Stimulated activated CD8-positive, alpha-beta memory T cell treated with anti-CD3 and anti-CD28 coated beads, Interleukin-15, amount 100 ng/mL, for 48 hours (primary cell): ENCODE data around the gene GGTLC3.
A peak's percentile ranks its signal among the peaks of the same experiment; 100 is the strongest.
"Not testable (repeated sequence)": the region's sequence is repeated elsewhere in the genome, so short reads cannot be mapped to it uniquely, and the experiment has no call there.

Source experiments
- DNase-seq, 2 donors: peaks; one replicate each; pipeline ENCODE4 v3.0.0-alpha.2; 2020; ENCODE audit warnings: low read depth in 2 of 2

The GGTLC3 gene

GRCh38 chr22:18518061-18518460 is at the start of gene GGTLC3:
Gene GGTLC3 (minus strand): TSS chr22:18518161. CDS start chr22:18517897, 264 bp downstream.
- not testable (repeated sequence) for DNase-seq

- not testable (repeated sequence) for DNase-seq
Observed at GRCh38 chr22:18560099-18560974, 42.4 kb upstream of the GGTLC3 start.

GRCh38 chr22:18558939-18559338 is 41.0 kb upstream of the GGTLC3 start:
- not testable (repeated sequence) for DNase-seq

- not testable (repeated sequence) for DNase-seq
Observed at GRCh38 chr22:18558516-18558915, 40.6 kb upstream of the GGTLC3 start.

GRCh38 chr22:18554280-18555256 is 36.6 kb upstream of the GGTLC3 start:
- DNase-seq: not testable (repeated sequence)

- not testable (repeated sequence) for DNase-seq
Observed at GRCh38 chr22:18552839-18553597, 35.1 kb upstream of the GGTLC3 start.

- not testable (repeated sequence) for DNase-seq
Observed at GRCh38 chr22:18551046-18551445, 33.1 kb upstream of the GGTLC3 start.

- DNase-seq: not testable (repeated sequence)
Observed at GRCh38 chr22:18549458-18550179, 31.7 kb upstream of the GGTLC3 start.

GRCh38 chr22:18544615-18545014 is 26.7 kb upstream of the GGTLC3 start:
- DNase-seq: not testable (repeated sequence)

GRCh38 chr22:18543400-18543799 is 25.4 kb upstream of the GGTLC3 start:
- DNase-seq: not testable (repeated sequence)

- DNase-seq: not testable (repeated sequence)
Observed at GRCh38 chr22:18539994-18540393, 22.0 kb upstream of the GGTLC3 start.

- DNase-seq: not testable (repeated sequence)
Observed at GRCh38 chr22:18534315-18534714, 16.4 kb upstream of the GGTLC3 start.

- not testable (repeated sequence) for DNase-seq
Observed at GRCh38 chr22:18533633-18534032, 15.7 kb upstream of the GGTLC3 start.

- DNase-seq: not testable (repeated sequence)
Observed at GRCh38 chr22:18529416-18530145, 11.6 kb upstream of the GGTLC3 start.

- peak; percentile 54 to 81 for DNase-seq
Observed at GRCh38 chr22:18528597-18529415, 10.8 kb upstream of the GGTLC3 start.

GRCh38 chr22:18527752-18528596 is 10.0 kb upstream of the GGTLC3 start, which contains the start of gene TMEM191B:
Gene TMEM191B (plus strand): TSS chr22:18527802. CDS start chr22:18527981, 179 bp downstream.
- not testable (repeated sequence) for DNase-seq

GRCh38 chr22:18523328-18523727 is 5.4 kb upstream of the GGTLC3 start:
- not testable (repeated sequence) for DNase-seq

- not testable (repeated sequence) for DNase-seq
Observed at GRCh38 chr22:18522762-18523161, 4.8 kb upstream of the GGTLC3 start.
